22Rv1 (cell line): ENCODE results near the gene FASTKD1.

Source experiments
- H3K27ac ChIP-seq: fragments of 450-650 bp; 2 replicates; pipeline ENCODE4 v1.5.1; 2017
- CTCF ChIP-seq: fragments of 450-650 bp; IDR thresholded peaks from 2 replicates; pipeline ENCODE4 v1.5.1; 2017; ENCODE audit warnings: mild to moderate bottlenecking
- ZFX ChIP-seq: fragments of 450-650 bp; IDR thresholded peaks from 2 replicates; pipeline ENCODE4 v1.6.1; 2017; ENCODE audit warnings: antibody characterized with exemption, borderline replicate concordance

Gene FASTKD1

GRCh38 chr2:169493360-169493759, 80.3 kb downstream of the FASTKD1 start:
- no peak overlapping the region for H3K27ac ChIP-seq
- TF ChIP-seq ZFX (no peak), CTCF (no peak)

- no peak overlapping the region for H3K27ac ChIP-seq
- no peak for TF ChIP-seq CTCF
- TF ChIP-seq ZFX = no peak
These were observed 82.3 kb downstream of the FASTKD1 start for GRCh38 chr2:169491378-169491777.

GRCh38 chr2:169490834-169491233, 82.8 kb downstream of the FASTKD1 start:
- no peak overlapping the region for H3K27ac ChIP-seq
- no peak for TF ChIP-seq CTCF
- no peak for TF ChIP-seq ZFX

DNA sequence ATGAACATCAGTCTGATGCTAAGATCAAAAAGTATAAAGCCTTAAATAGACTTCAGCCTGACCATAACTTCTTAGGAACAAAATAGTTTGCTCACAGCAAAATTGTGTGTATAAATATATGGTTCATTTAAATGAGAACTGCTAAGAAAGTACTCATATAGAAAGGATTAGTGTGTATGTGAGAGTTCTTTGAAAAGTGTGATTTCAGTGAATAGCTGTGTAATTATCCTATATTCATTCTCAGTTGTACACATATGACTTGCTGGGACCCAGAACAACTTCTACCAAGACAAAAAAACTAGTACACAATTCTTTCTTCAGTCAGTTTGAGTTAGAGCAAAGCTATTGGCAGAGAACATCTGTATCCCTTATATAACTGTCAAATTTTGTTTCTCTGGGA, 87.2 kb downstream of the FASTKD1 start:
- H3K27ac ChIP-seq = no peak overlapping the region
- TF ChIP-seq ZFX = no peak
- TF ChIP-seq CTCF = no peak

DNA sequence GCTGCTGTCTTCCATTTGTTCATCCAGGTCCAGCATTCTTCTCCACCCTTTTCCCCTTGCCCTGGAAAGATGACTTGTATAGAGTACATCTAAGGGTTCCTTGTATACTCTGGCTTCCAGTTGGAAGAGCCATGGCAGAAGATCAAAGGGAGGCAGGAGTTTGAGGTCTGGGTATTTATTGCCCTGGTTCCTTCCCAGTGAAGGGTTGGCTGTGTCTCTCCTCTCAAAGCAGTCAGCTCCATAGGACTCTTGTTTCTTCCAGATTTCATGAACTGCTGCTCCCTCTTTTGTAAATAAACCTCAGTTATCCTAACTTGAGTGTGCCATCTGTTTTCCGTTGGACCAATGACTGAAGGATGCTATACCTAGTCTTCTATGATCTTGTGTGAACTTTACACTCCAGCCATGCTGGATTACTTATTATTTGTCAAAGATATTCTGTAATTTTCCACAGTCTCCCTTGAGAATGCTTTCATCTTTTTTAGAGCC, 88.0 kb downstream of the FASTKD1 start:
- no peak overlapping the region for H3K27ac ChIP-seq
- TF ChIP-seq ZFX (no peak), CTCF (no peak)

DNA sequence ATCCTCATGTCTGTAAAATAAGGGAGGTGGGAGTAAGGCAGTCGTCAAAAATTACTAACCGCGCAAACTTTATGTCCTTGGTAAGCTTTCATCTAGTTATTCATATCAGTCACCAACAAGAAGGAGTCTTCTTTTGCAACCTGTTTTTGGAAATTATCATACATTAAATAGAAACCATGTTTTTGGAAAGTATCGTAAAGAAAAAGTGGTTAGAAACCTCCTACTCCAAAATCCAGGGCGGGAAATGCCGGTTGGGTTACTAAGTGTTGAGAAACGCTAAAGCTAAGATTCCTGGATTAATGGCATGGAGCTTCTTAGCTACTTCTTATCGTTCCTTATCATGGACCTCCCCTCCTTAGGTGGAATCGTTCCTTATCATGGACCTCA, 93.6 kb downstream of the FASTKD1 start:
- peak overlapping the region; percentile 56 for H3K27ac ChIP-seq

More for the DNA sequence above, 93.6 kb downstream of the FASTKD1 start:
- TF ChIP-seq ZFX (no peak), CTCF (no peak)
